Right lobe of liver (tissue), 4 donors: ENCODE data around the gene PAK4.

Experiments
- POLR2A ChIP-seq: fragments of 450-650 bp; IDR thresholded peaks from one replicate; pipeline ENCODE4 v1.6.1; 2017; ENCODE audit warnings: antibody characterized with exemption, mild to moderate bottlenecking
- TF ChIP-seq, protein P1 (sequence below), 4 donors: fragments of 200-600 bp in 3 of 4; fragments of 450-650 bp in 1 of 4; IDR thresholded peaks; one replicate each; pipeline versions ENCODE4 v1.5.1 to v1.8.0; 2016 to 2022; ENCODE audit warnings: antibody characterized with exemption in 4 of 4, mild to moderate bottlenecking in 2 of 4
- donor health status: DM: no; HTN: no; CAD: no.
- donor health status: DM: no; HTN: no; CAD: no.
- donor health status: DM: no; HTN: yes; CAD: no.

DNA sequence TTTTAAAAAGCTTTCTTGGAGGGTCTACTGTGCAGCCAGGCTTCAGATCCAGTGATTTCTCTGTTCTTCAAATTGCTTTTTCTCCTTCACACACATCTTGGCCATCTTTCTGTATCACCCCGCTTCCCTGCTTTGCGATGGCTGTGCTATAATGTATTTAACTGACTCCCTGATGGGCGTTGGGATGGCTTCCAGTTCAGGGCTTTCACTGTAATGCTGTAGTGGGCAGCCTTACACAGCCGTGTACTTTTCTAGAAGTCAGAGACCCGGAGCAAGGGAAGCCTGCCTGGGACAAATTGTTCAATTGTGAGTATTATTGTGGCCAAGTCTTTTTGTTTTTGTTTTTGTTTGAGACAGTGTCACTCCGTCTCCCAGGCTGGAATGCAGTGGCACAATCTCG is 19.4 kb upstream of the PAK4 start:
- TF ChIP-seq, protein P1, sequence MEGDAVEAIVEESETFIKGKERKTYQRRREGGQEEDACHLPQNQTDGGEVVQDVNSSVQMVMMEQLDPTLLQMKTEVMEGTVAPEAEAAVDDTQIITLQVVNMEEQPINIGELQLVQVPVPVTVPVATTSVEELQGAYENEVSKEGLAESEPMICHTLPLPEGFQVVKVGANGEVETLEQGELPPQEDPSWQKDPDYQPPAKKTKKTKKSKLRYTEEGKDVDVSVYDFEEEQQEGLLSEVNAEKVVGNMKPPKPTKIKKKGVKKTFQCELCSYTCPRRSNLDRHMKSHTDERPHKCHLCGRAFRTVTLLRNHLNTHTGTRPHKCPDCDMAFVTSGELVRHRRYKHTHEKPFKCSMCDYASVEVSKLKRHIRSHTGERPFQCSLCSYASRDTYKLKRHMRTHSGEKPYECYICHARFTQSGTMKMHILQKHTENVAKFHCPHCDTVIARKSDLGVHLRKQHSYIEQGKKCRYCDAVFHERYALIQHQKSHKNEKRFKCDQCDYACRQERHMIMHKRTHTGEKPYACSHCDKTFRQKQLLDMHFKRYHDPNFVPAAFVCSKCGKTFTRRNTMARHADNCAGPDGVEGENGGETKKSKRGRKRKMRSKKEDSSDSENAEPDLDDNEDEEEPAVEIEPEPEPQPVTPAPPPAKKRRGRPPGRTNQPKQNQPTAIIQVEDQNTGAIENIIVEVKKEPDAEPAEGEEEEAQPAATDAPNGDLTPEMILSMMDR (IDR thresholded peaks at IDR 0.05) = no peak
- TF ChIP-seq POLR2A = no peak
